Skin of body (tissue), 2 donors: Measurements from ENCODE around the gene IP6K1. TPM values are rescaled to one million over a fixed set of nuclear protein-coding genes. Genes with fewer than 3 reads are reported as not detected.
A peak's percentile ranks its signal among the peaks of the same experiment; 100 is the strongest.
"Not testable (repeated sequence)": the region's sequence is repeated elsewhere in the genome, so short reads cannot be mapped to it uniquely, and the experiment has no call there.

Experiments used
- DNase-seq: peaks from one replicate; lab custom pipeline; 2025; lab: John Stamatoyannopoulos, UW
- total RNA-seq: library from RNA; depleted of rRNA; stranded (reverse); fragments of >200 nt; gene quantifications from one replicate; pipeline ENCODE4 v1.2.3, GENCODE V29; 2014

IP6K1 gene
- total RNA-seq, 1 donor from 2014 or later = 27.5 TPM

GRCh38 chr3:49712166-49712565 is 74.2 kb downstream of the IP6K1 start:
- no peak for DNase-seq

- no peak for DNase-seq
These were observed 74.9 kb downstream of the IP6K1 start for GRCh38 chr3:49711489-49711888.

GRCh38 chr3:49709852-49710251 is 76.5 kb downstream of the IP6K1 start:
- DNase-seq = no peak

DNA sequence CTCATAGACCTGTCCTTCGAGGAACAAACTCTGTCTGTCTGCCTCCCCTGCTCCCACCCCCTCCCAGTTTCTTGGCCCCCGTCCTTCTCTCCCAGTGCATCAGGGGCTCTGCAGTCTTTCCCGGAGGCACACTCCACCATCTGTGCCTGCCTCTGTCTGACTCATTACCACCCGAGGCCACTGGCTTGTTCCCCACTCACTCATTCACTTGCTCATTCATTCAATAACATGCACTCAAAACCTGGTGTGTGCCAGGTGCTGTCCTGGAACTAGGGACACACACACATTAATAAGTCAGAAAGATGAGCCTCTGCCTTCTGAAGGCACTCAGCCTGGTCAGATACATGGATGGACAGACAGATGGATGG is 79.2 kb downstream of the IP6K1 start:
- no peak for DNase-seq

DNA sequence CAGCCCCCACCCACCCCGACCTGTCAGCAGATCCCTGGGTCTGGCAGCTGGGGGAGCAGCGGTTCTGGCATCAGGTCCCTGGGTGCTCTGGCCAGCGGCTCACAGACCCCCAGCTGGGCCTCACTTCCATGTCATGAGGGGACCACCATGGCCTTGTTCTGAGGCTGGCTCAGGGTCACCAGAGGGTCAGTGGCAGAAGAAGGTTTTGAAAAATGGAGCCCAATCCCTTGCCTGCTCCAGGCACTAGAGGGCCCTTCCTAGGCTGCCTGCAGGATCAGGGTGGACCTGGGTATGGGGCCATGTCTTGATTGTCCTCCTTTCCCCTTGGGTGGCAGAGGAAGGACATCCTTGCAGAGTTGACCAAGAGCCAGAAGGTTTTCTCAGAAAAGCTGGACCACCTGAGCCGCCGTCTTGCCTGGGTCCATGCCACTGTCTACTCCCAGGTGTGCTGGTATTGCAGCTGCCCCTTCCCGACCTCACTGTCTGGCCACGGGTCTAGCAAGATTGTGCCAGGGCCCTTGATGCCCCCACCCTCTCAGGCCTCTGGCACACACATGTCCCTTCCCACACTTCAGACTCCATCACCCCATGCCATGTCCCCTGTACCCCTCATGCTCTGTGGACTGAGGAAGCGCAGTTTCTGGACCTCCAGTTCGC is 79.8 kb downstream of the IP6K1 start:
- DNase-seq = no peak

DNA sequence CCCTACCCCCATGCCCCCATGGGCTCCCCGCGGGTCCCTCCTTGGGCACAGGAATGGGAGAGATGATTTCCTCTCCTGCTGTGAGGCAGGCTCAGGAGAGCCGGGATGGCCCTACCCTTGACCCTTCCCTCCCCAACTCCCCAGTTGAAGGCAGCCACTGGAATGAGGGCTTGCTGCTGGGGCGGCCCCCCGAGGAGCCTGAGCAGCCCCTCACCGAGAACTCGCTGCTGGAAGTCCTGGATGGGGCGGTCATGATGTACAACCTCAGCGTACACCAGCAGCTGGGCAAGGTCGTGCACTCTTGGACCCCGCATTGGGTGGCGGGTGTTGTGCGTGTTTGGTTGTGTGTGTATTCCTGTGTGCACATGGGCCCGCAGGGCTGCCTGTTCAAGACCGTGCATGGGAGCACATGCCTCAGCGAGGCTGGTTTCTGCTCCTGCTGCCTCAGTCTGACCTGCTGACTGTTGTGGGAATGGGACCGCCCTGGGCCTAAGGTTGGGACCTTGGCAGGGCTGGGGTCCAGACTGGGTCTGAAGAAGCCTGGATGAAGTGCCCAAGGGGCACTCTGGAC is 80.9 kb downstream of the IP6K1 start:
- DNase-seq = no peak

DNA sequence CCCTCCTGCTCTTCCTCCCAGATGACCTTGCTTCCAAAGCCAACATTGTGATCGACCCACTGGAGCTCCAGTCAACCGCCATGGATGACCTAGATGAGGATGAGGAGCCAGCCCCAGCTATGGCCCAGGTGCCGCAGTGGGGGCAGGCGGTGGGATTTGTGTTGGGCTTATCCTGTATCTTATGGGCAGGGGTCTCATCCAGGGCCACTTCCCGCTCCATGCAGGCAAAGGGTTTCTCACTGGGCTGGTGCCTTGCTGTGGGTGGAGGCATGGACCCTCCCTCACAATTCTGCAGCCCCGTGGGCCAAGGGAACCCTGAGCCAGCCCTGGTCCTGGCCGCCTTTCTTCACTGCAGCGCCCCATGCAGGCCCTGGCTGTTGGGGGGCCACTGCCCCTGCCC is 81.7 kb downstream of the IP6K1 start:
- no peak for DNase-seq

GRCh38 chr3:49703956-49704355 is 82.4 kb downstream of the IP6K1 start:
- no peak for DNase-seq

DNA sequence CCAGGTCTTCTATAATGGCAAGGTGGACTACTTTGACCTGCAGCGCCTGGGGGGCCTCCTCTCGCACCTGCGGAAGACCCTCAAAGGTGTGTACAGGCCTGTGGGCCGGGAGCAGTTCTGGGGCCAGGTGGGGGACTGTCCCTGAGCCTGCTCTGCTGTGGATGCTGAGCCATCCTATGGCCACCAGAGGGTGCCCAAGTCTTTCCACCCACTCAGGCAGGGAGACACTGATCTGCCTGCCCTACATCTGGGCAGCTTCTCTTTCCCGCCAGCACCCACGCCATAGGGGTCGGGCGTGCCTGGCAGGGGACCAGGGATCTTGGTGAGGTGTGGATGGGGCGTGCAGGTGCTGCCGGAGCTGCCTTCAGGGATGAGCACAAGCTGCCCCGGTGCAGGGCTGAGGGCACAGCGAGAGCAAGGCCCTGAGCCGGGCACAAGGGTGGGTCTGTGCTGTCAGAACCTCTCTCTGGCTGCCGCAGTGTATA is 82.9 kb downstream of the IP6K1 start:
- peak; percentile 15 for DNase-seq

- no peak for DNase-seq
These were observed 83.7 kb downstream of the IP6K1 start for GRCh38 chr3:49702672-49703071.

DNA sequence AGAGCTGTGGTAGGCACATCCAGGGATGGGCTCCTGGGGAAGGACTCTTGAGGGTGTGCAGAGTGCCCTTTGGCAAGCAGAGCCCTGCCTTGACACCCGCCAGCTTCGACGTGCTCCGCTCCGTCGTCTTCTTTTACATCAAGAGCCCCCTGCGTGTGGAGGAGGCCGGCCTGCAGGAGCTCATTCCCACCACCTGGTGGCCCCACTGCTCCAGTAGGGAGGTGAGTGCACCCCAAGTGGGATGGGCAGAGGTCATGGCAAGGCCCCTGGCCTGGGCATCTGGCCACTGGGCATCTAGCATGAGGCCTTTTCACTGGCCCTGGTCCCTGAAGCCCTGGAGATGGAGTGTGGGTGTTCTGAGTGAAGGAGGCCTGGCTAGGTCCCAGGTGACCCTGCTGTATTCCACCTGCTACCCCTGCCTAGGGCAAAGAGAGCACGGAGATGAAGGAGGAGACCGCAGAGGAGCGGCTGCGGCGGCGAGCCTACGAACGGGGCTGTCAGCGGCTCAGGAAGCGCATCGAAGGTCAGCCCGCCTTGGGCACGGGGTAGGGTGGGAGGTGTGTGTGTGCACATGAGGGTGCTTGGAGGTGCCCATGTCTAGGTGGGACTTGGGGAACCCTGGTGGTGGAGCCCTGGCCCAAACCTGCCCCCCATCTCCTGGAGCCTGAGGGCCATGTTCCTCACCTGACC is 84.8 kb downstream of the IP6K1 start:
- no peak for DNase-seq

GRCh38 chr3:49700453-49701128 is 85.8 kb downstream of the IP6K1 start:
- DNase-seq = no peak

- no peak for DNase-seq
These were observed 86.3 kb downstream of the IP6K1 start for GRCh38 chr3:49700014-49700413.

DNA sequence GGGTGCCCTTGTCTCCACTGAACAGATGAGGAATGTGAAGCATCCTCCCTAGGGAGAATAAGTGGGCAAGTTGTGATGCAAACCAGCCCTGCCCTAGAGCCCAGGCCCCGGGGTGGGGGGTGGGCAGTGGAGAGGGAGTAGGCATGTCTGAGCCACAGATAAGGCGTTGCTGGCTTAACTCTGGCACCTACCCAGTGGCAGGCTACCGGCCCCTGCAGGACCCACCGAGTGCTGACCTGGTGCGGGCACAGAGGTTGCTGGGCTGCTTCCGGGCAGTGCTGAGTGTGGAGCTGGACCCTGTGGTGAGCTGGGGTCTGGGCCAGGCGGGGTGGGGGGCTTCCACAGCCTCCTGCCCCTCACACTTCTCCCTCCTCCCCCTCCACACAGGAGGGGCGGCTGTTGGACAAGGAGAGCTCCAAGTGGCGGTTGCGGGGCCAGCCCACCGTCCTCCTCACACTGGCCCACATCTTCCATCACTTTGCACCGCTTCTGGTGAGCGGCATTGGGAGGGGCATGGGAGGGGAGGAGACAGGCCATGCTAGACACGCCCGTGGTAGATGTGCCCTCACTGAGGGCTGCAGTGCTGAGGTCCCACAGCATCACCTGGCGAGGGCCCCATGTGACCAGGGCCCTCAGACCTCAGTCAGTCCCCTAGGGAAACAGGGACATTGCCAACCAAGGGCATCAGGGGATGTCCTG is 86.9 kb downstream of the IP6K1 start:
- no peak for DNase-seq

GRCh38 chr3:49695350-49696015 is 90.9 kb downstream of the IP6K1 start:
- DNase-seq = not testable (repeated sequence)

GRCh38 chr3:49694409-49695070 is 91.8 kb downstream of the IP6K1 start:
- DNase-seq = not testable (repeated sequence)

GRCh38 chr3:49691481-49691880 is 94.9 kb downstream of the IP6K1 start:
- not testable (repeated sequence) for DNase-seq

GRCh38 chr3:49690856-49691255 is 95.5 kb downstream of the IP6K1 start:
- DNase-seq = not testable (repeated sequence)

GRCh38 chr3:49689908-49690624 is 96.3 kb downstream of the IP6K1 start:
- not testable (repeated sequence) for DNase-seq
